IPS-18c (cell line): ENCODE measurements around the gene ABCG4.
"Not testable (repeated sequence)": the region's sequence is repeated elsewhere in the genome, so short reads cannot be mapped to it uniquely, and the experiment has no call there.

Source experiments
- H3K4me3 ChIP-seq: 2 replicates; pipeline ENCODE4 v1.7.0; 2013; ENCODE audit warnings: low read depth, mild to moderate bottlenecking, low read length, moderate library complexity; ENCODE audit not compliant: insufficient read depth
- H3K9me3 ChIP-seq: one replicate; pipeline ENCODE4 v1.6.1; 2013; ENCODE audit warnings: mild to moderate bottlenecking, low read length, moderate library complexity; ENCODE audit not compliant: control insufficient read depth, insufficient read depth

Gene ABCG4

GRCh38 chr11:119112314-119113020 is 36.4 kb upstream of the ABCG4 start:
- Histone ChIP-seq H3K9me3 (no peaks in the 10 kb centered on the region), H3K4me3 (no peak overlapping the region)

GRCh38 chr11:119113716-119114115 is 35.1 kb upstream of the ABCG4 start:
- Histone ChIP-seq H3K4me3 (no peak overlapping the region), H3K9me3 (no peaks in the 10 kb centered on the region)

DNA sequence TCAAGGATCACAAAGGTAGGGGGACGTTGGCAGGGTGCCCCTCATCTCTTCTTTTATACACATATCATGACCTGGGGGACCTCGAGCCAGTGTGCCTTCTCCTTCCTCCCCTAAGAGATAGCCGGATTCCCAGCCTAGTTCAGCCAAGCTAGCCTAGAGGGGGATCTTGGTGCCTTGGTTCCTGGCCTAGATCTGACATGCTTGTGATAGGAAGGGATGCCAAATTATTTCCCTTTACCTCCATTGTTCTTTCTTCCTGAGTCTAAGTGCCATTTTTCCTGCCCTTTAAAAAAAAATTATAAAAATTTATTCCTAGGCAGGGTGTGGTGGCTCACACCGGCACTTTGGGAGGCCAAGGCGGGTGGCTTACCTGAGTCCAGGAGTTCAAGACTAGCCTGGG is 34.5 kb upstream of the ABCG4 start:
- H3K4me3 ChIP-seq: no peak overlapping the region
- H3K9me3 ChIP-seq: no peaks in the 10 kb centered on the region

GRCh38 chr11:119115484-119116234 is 33.2 kb upstream of the ABCG4 start:
- no peaks in the 10 kb centered on the region for H3K9me3 ChIP-seq
- no peak overlapping the region for H3K4me3 ChIP-seq

- no peak overlapping the region for H3K4me3 ChIP-seq
- no peaks in the 10 kb centered on the region for H3K9me3 ChIP-seq
These were observed 32.6 kb upstream of the ABCG4 start for GRCh38 chr11:119116235-119116594.

- Histone ChIP-seq H3K4me3 (no peak overlapping the region), H3K9me3 (no peaks in the 10 kb centered on the region)
These were observed 32.3 kb upstream of the ABCG4 start for GRCh38 chr11:119116601-119117000.

GRCh38 chr11:119117004-119117706 is 31.7 kb upstream of the ABCG4 start:
- H3K9me3 ChIP-seq: no peaks in the 10 kb centered on the region
- H3K4me3 ChIP-seq: no peak overlapping the region

DNA sequence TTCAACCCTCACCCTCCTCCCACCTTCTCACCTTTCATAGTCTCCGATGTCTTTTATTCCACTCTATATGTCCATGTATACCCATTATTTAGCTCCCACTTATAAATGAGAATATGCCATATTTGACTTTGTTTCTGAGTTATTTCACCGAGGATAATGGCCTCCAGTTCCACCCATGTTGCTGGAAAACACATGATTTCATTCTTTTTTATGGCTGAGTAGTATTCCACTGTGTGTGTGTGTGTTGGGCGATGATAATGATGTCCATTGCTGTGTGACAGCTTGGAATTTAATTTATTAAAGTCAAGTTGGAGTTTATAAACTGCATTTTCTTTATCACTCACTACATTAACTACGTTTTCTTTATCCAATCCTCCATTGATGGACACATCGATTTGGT is 30.6 kb upstream of the ABCG4 start:
- no peak overlapping the region for H3K4me3 ChIP-seq
- H3K9me3 ChIP-seq: no peaks in the 10 kb centered on the region

DNA sequence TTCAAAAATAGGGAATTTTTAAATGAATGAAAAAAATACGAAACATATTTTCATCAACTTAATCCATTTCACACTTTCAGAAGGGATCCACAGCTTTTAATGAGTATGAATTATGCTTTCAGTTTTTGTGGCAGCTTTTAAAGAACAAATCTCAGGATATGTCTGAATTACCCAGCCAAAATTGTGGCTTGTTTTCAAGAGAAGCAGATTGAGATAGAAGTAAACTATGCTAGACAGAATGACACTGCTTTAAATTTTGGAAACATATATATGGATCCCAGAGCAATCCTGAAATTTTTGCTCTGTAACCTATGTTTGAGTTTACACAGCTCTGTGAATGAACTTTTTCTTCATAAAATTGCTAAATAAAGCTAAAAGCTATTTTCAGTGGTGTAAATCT is 29.9 kb upstream of the ABCG4 start:
- H3K4me3 ChIP-seq: no peak overlapping the region
- H3K9me3 ChIP-seq: no peaks in the 10 kb centered on the region

DNA sequence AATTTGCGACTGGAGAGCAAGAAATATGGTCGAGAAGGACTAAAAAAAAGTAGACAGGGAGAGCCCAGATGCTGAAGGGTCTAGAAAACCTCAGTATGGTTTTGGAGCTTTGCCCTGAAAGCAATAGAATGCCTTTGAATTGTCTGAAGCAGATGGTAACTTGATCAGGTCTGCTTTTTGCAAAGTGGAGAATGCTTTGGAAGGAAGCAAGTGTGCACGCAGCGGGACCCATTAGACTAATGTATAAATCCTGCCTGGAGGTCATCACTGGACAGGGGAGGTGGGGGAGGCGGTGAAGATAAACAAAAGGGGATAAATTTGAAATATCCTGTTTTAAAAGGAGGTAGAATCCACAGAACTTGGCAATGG is 28.2 kb upstream of the ABCG4 start:
- peak overlapping the region; percentile 73 for H3K4me3 ChIP-seq
- no peaks in the 10 kb centered on the region for H3K9me3 ChIP-seq

- H3K9me3 ChIP-seq: no peaks in the 10 kb centered on the region
- peak within 1 kb of the TSS; percentile 100 for H3K4me3 ChIP-seq
These were observed 27.6 kb upstream of the ABCG4 start, which contains the start of gene HINFP for GRCh38 chr11:119121008-119121810. Gene HINFP, plus strand, starts transcription at chr11:119121580. Its CDS starts 5,365 bp downstream, at chr11:119126945.

DNA sequence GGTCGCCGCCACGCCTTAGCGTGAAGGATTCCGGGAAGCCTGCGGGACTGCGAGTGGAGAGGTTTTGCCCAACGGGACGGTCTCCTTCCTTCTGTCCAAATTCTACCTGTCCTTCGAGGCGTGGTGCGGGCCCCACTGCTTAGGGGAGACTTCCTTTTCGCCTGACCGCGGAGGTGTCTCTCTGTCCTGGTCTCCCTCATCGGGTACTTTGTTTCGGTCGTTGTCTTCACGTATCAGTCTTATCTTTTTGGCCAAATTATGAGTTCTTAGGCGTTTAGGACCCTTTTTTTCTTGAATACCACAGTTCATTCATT is 27.1 kb upstream of the ABCG4 start:
- Histone ChIP-seq H3K9me3 (no peaks in the 10 kb centered on the region), H3K4me3 (peak overlapping the region; percentile 100)

DNA sequence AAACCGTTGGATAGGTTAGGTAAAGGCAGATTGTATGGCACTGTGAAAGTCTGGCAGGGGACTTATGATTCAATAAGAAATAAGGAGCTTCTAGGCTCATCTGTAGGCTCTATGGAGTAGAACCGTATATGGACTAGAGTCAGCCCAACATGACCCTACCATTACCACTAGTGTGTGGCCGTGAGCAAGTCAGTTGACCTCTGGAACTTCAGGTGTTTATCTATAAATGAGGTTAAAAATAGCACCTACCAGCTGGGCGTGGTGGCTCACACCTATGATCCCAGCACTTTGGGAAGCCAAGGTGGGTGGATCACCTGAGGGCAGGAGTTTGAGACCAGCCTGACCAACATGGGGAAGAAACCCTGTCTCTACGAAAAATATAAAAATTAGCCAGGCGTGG is 23.0 kb upstream of the ABCG4 start:
- Histone ChIP-seq H3K9me3 (no peaks in the 10 kb centered on the region), H3K4me3 (no peak overlapping the region)

GRCh38 chr11:119126675-119127268 is 22.1 kb upstream of the ABCG4 start:
- H3K9me3 ChIP-seq: peaks cover 2% of the 10 kb centered on the region

DNA sequence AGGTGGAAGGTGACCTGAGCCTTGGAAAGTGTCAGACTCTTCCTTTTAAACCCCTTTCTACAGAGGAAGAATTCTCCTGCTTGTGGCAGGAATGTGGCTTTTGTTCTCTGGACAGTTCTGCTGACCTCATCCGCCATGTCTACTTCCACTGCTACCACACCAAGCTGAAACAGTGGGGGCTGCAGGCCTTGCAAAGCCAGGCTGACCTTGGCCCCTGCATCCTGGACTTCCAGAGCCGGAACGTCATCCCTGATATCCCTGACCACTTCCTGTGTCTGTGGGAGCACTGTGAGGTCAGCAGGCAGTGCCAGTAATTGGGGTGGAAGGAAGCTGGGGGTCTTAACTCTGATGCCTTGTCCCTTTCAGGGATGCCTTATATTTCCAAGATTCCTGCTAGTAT is 18.2 kb upstream of the ABCG4 start:
- Histone ChIP-seq H3K4me3 (no peak overlapping the region), H3K9me3 (peaks cover 2% of the 10 kb centered on the region)

More at GRCh38 chr11:119126675-119127268, 22.1 kb upstream of the ABCG4 start:
- no peak overlapping the region for H3K4me3 ChIP-seq

DNA sequence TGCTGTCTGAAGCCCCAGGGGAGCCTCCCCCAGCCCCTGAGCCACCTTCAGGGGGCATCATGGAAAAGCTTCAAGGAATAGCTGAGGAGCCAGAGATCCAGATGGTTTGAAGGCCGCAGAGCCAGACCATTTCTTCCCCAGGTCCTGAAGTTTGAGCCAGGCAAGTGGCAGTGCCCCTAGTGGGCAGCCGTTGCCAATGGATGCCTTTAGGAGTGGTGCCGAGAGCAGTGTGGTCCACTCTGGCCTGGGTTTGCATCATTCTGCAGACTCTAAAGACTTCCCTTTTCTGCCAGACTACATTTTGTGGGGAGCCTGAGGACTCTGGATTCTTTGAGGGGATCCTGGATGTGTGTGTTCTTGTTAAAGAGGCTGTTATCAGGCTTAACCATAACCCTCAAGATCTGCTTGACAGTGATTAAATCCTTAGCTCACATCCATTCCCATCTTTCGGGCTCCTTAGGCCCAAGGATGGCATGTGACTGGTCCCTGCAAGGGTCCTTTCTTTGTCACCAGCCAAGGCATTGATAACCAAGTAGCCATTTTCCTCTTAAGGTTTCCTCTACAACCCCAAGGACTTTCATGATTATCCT is 14.4 kb upstream of the ABCG4 start:
- Histone ChIP-seq H3K4me3 (no peak overlapping the region), H3K9me3 (peaks cover 2% of the 10 kb centered on the region)

DNA sequence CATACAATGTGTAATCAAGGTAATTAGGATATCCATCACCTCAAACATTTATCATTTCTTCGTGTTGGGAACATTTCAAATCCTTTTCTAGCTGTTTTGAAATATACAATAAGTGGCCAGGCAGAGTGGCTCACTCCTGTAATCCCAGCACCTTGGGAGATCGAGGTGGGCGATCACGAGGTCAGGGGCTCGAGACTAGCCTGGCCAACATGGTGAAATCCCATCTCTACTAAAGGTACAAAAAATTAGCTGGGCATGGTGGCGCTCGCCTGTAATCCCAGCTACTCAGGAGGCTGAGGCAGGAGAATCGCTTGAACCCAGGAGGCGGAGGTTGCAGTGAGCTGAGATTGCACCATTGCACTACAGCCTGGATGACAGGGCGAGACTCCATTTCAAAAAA is 9.6 kb upstream of the ABCG4 start:
- not testable (repeated sequence) for H3K4me3 ChIP-seq, H3K9me3 ChIP-seq
